BE2C (cell line): ENCODE data around the gene C4A.

Source experiments
- DNase-seq: peaks from one replicate; pipeline ENCODE4 v3.0.0-alpha.2; 2020
- H3K27me3 ChIP-seq: fragments of 250-450 bp; sonication (Bioruptor Pico); 2 replicates; pipeline ENCODE4 v1.5.1; 2020; ENCODE audit warnings: mild to moderate bottlenecking
- H3K36me3 ChIP-seq: fragments of 250-450 bp; sonication (Bioruptor Pico); 2 replicates; pipeline ENCODE4 v1.5.1; 2020; ENCODE audit warnings: mild to moderate bottlenecking
- H3K4me1 ChIP-seq: fragments of 250-450 bp; sonication (Bioruptor Pico); 2 replicates; pipeline ENCODE4 v1.5.1; 2020
- H3K4me3 ChIP-seq: 2 replicates; pipeline ENCODE4 v1.5.1; 2011; ENCODE audit warnings: low read depth, low read length
- H3K9me3 ChIP-seq: fragments of 250-450 bp; sonication (Bioruptor Pico); 2 replicates; pipeline ENCODE4 v1.5.1; 2020
- CTCF ChIP-seq: IDR thresholded peaks from 2 replicates; pipeline ENCODE4 v1.5.1; 2012; ENCODE audit warnings: mild to moderate bottlenecking, low read depth, low read length

The C4A gene

GRCh38 chr6:31945154-31945506 is 36.7 kb upstream of the C4A start:
- Histone ChIP-seq H3K9me3 (no peaks in the 10 kb centered on the region), H3K4me3 (no peak overlapping the region), H3K36me3 (no peaks in the 10 kb centered on the region), H3K4me1 (no peaks in the 10 kb centered on the region; the same call in 1 of the 2 replicates), H3K27me3 (peaks cover 8% of the 10 kb centered on the region; the same call in 1 of the 2 replicates)
- no peak for DNase-seq
- TF ChIP-seq CTCF: no peak

GRCh38 chr6:31945507-31946369 is 36.1 kb upstream of the C4A start, which contains the start of gene CFB:
Gene CFB (plus strand): TSS chr6:31946095. CDS start chr6:31946222, 127 bp downstream.
- Histone ChIP-seq H3K4me3 (no peak within 1 kb of the TSS), H3K36me3 (no peaks in the 10 kb centered on the region), H3K4me1 (no peaks in the 10 kb centered on the region; the same call in 1 of the 2 replicates), H3K9me3 (no peaks in the 10 kb centered on the region), H3K27me3 (peaks cover 8% of the 10 kb centered on the region; the same call in 1 of the 2 replicates)
- no peak for TF ChIP-seq CTCF
- no peak for DNase-seq

- no peak overlapping the region for H3K4me3 ChIP-seq
- TF ChIP-seq CTCF: no peak
- H3K36me3 ChIP-seq: no peaks in the 10 kb centered on the region
- peaks cover 8% of the 10 kb centered on the region; the same call in 1 of the 2 replicates for H3K27me3 ChIP-seq
- H3K4me1 ChIP-seq: no peaks in the 10 kb centered on the region
- no peaks in the 10 kb centered on the region for H3K9me3 ChIP-seq
- DNase-seq: no peak
Observed at GRCh38 chr6:31946370-31946885, 35.4 kb upstream of the C4A start.

- no peak for TF ChIP-seq CTCF
- H3K36me3 ChIP-seq: peaks cover 1% of the 10 kb centered on the region; the same call in 1 of the 2 replicates
- no peaks in the 10 kb centered on the region for H3K9me3 ChIP-seq
- no peaks in the 10 kb centered on the region for H3K4me1 ChIP-seq
- no peak overlapping the region for H3K4me3 ChIP-seq
- no peak for DNase-seq
- peaks cover 8% of the 10 kb centered on the region; the same call in 1 of the 2 replicates for H3K27me3 ChIP-seq
Observed at GRCh38 chr6:31947070-31947675, 34.7 kb upstream of the C4A start.

- Histone ChIP-seq H3K27me3 (peaks cover 8% of the 10 kb centered on the region; the same call in 1 of the 2 replicates), H3K4me3 (no peak overlapping the region), H3K4me1 (no peaks in the 10 kb centered on the region), H3K9me3 (no peaks in the 10 kb centered on the region), H3K36me3 (peaks cover 3% of the 10 kb centered on the region)
- TF ChIP-seq CTCF: no peak
- no peak for DNase-seq
Observed at GRCh38 chr6:31947864-31948263, 34.0 kb upstream of the C4A start.
